ENCODE data around the gene PIAS4. TPM values are rescaled to one million over a fixed set of nuclear protein-coding genes. Genes with fewer than 3 reads are reported as not detected.

PIAS4 gene
- total RNA-seq, 1 donor from 2014 or later = 36.4 TPM

- Mint-ChIP-seq H3K9me3 (no peaks in the 10 kb centered on the region), H3K4me3 (peak overlapping the region; percentile 96), H3K4me1 (peaks cover 64% of the 10 kb centered on the region), H3K36me3 (ENCODE audit: low read depth) (peaks cover 59% of the 10 kb centered on the region), H3K27me3 (no peaks in the 10 kb centered on the region), H3K27ac (peak overlapping the region; percentile 91)
- ATAC-seq (ENCODE audit: low read depth) (peak; percentile 9), DNase-seq (no peak)
- ChIA-PET CTCF (no interaction called here), POLR2A (interaction anchor here (0.5 to 3.5 kb wide), 9 partner anchors 9 to 409 kb away, joined by 3 to 63 read pairs (median 10); partner anchors contain the start of genes APBA3, DAPK3 and PIAS4)
- intact Hi-C loops (cut with micrococcal nuclease) = loop anchor here (2.0 to 10.0 kb wide), 2 partner anchors 13 to 421 kb away; partner anchors contain the start of genes CHAF1A, DAPK3 and SH3GL1
- no peak for TF ChIP-seq CTCF (IDR thresholded peaks at IDR 0.05)
These were observed 23.5 kb upstream of the PIAS4 start for GRCh38 chr19:3983936-3984583.

DNA sequence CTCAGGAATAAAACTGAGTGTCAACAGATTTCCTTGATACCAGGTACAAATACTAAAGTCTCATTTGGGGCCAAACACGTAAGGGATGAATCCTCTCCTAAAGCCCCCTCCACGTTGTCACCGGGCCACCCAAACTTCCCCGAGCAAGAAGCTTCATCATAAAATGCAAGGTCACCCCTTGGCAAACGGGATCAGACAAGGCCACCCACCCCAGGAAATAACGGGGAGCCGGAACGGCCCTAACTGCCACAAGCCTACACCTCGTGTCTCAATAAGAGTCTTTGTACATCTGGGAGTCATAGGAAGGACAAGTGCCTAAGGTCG, 23.0 kb upstream of the PIAS4 start:
- Mint-ChIP-seq H3K4me1 (peaks cover 64% of the 10 kb centered on the region), H3K4me3 (peak overlapping the region; percentile 96), H3K27ac (peak overlapping the region; percentile 91), H3K9me3 (no peaks in the 10 kb centered on the region), H3K27me3 (no peaks in the 10 kb centered on the region), H3K36me3 (ENCODE audit: low read depth) (peaks cover 54% of the 10 kb centered on the region)
- no peak for TF ChIP-seq CTCF (IDR thresholded peaks at IDR 0.05)
- intact Hi-C loops (cut with micrococcal nuclease) = loop anchor here (2.0 to 10.0 kb wide), 2 partner anchors 14 to 420 kb away; partner anchors contain the start of genes CHAF1A, DAPK3 and SH3GL1
- no peak for DNase-seq
- ChIA-PET POLR2A (interaction anchor here (0.7 to 3.5 kb wide), 15 partner anchors 9 to 359 kb away, joined by 3 to 63 read pairs (median 11); partner anchors contain the start of genes APBA3, DAPK3, MPND and MRPL54), CTCF (no interaction called here)
- no peak for ATAC-seq (ENCODE audit: low read depth)

DNA sequence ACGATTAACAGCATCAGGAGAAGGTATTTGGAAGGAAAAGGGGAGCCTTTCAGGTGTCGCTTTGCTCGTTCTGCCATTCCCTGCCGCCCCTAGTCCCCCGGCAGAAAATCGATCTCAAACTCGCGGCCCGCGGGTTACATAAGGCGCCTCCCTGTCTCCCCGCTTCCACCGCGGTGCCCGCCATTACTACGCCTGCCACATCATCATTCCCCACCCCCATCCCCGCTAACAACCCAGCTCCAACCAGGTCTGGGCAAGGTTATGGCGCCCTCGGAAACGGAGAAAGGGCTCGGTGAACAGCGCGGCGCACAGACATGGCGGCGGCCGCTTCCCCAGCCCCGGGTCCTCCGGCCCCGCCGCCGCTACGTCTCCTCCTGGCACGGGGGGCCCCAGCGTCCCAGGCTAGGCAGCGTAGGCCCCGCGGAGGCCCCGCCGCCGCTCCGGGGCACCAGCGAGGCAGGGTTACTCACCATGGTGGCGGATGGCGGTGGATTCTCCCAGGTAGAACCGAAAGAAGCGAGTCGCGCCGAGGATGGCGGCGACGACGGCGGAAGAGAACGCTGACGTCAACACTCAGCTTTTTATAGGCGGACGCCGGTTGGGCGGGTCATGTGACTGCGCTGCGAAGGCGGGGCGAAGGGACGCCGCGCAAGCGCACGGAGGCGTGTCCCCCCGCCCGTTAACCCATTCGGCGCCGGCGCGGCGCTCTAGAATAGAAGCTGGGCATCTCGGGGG, 22.5 kb upstream of the PIAS4 start, which contains the start of gene EEF2:
TSS of gene EEF2 (minus strand) at position 556 of the 735 bp plus-strand sequence. CDS start at position 473, 83 bp downstream.
- Mint-ChIP-seq H3K4me1 (peaks cover 65% of the 10 kb centered on the region), H3K4me3 (peak within 1 kb of the TSS; percentile 96), H3K27me3 (no peaks in the 10 kb centered on the region), H3K9me3 (no peaks in the 10 kb centered on the region), H3K36me3 (ENCODE audit: low read depth) (peaks cover 50% of the 10 kb centered on the region), H3K27ac (peak within 1 kb of the TSS; percentile 91)
- TF ChIP-seq CTCF (IDR thresholded peaks at IDR 0.05) = no peak
- ATAC-seq (ENCODE audit: low read depth) = peak; percentile 38
- DNase-seq = peak; percentile 91
- POLR2A ChIA-PET = interaction anchor here (0.6 to 3.5 kb wide), 30 partner anchors 10 to 1706 kb away, joined by 3 to 63 read pairs (median 4); partner anchors contain the start of genes APBA3, DAPK3, HDGFL2 and MPND
- CTCF ChIA-PET = interaction anchor here (0.9 to 1.7 kb wide), 8 partner anchors 25 to 262 kb away, joined by 3 to 31 read pairs (median 5); partner anchors contain the start of gene YJU2
- intact Hi-C loops (cut with micrococcal nuclease) = loop anchor here (2.0 to 10.0 kb wide), 4 partner anchors 14 to 420 kb away; partner anchors contain the start of genes CHAF1A, DAPK3, MAP2K2 and SH3GL1

GRCh38 chr19:3985643-3986259, 21.8 kb upstream of the PIAS4 start:
- intact Hi-C loops (cut with micrococcal nuclease) = loop anchor here (1.0 to 10.0 kb wide), 11 partner anchors 15 to 419 kb away; partner anchors contain the start of genes ANKRD24, CHAF1A, DAPK3 and MAP2K2
- H3K36me3 Mint-ChIP-seq (ENCODE audit: low read depth) = peaks cover 46% of the 10 kb centered on the region
- no peaks in the 10 kb centered on the region for H3K9me3 Mint-ChIP-seq
- CTCF ChIA-PET = interaction anchor here (0.9 to 1.7 kb wide), 8 partner anchors 25 to 261 kb away, joined by 3 to 31 read pairs (median 5); partner anchors contain the start of gene YJU2
- no peaks in the 10 kb centered on the region for H3K27me3 Mint-ChIP-seq
- POLR2A ChIA-PET = interaction anchor here (0.6 to 3.5 kb wide), 31 partner anchors 11 to 1705 kb away, joined by 3 to 63 read pairs (median 4); partner anchors contain the start of genes APBA3, DAPK3, HDGFL2 and MPND
- ATAC-seq (ENCODE audit: low read depth) = no peak
- H3K4me3 Mint-ChIP-seq = peak overlapping the region; percentile 96
- H3K27ac Mint-ChIP-seq = peak overlapping the region; percentile 91
- no peak for DNase-seq
- no peak for TF ChIP-seq CTCF (IDR thresholded peaks at IDR 0.05)
- H3K4me1 Mint-ChIP-seq = peaks cover 68% of the 10 kb centered on the region

Measured in activated B cell treated with CpG ODN at 0.5 μM for 24 hours (primary cell).